Body of pancreas (tissue), 4 donors: Measurements from ENCODE around the gene TRMU. TPM values are rescaled to one million over a fixed set of nuclear protein-coding genes. Genes with fewer than 3 reads are reported as not detected.

Experiments used
- ATAC-seq: fragments of 150-250 bp; one replicate; pipeline ENCODE4 v1.9.1; 2016
- DNase-seq, 4 donors: peaks; one replicate each; pipeline ENCODE4 v3.0.0-alpha.2; 2019
- H3K27ac ChIP-seq, 4 donors: fragments of 200-600 bp; sonication (generic); 1 replicate in 3 of 4; 2 replicates in 1 of 4; pipeline versions ENCODE4 v1.5.1 to v1.6.1; 2016 to 2019; ENCODE audit warnings: mild to moderate bottlenecking in 1 of 4, mixed read lengths in 1 of 4, moderate library complexity in 1 of 4
- H3K27me3 ChIP-seq, 2 donors: fragments of 200-600 bp; sonication (generic); one replicate each; pipeline ENCODE4 v1.6.0; 2016; ENCODE audit warnings: mild to moderate bottlenecking in 1 of 2
- H3K36me3 ChIP-seq, 2 donors: fragments of 200-600 bp; sonication (generic); replicated peaks in 1 of 2; 2 replicates each; pipeline ENCODE4 v1.5.1; 2016; ENCODE audit warnings: low read depth in 2 of 2; ENCODE audit not compliant: insufficient read depth in 1 of 2
- H3K4me1 ChIP-seq: fragments of 200-600 bp; sonication (generic); one replicate; pipeline ENCODE4 v1.6.0; 2016
- H3K4me3 ChIP-seq, 2 donors: fragments of 200-600 bp; sonication (generic); 1 replicate in 1 of 2; 2 replicates in 1 of 2; pipeline ENCODE4 v1.5.1; 2016 to 2019
- H3K9me3 ChIP-seq, 3 donors: fragments of 200-600 bp; sonication (generic); 1 replicate in 2 of 3; 2 replicates in 1 of 3; pipeline ENCODE4 v1.5.1; 2016
- CTCF ChIP-seq, 7 experiments: fragments of 450-650 bp in 4 of 7; fragments of 200-600 bp in 3 of 7; sonication (generic) in 3 of 7; IDR thresholded peaks; one replicate each; pipeline ENCODE4 v1.5.1; 2016 to 2019; ENCODE audit warnings: antibody characterized with exemption in 7 of 7
- POLR2A ChIP-seq, 3 donors: fragments of 450-650 bp; IDR thresholded peaks; one replicate each; pipeline ENCODE4 v1.6.1; 2016; ENCODE audit warnings: antibody characterized with exemption in 3 of 3, mild to moderate bottlenecking in 2 of 3
- WGBS, 2 donors: methylation state at CpG; one replicate each; pipeline ENCODE4 v1.1.5; 2017; 5-methylcytosine and 5-hydroxymethylcytosine counted together
- intact Hi-C: fragments of 100-400 bp; cut with DNase I; formaldehyde crosslinking; loops from one replicate; pipeline ENCODE4 v1.15.1; 2023
- total RNA-seq, 2 donors: library from RNA; depleted of rRNA; stranded (reverse); fragments of >200 nt; gene quantifications; one replicate each; pipeline ENCODE4 v1.1.0, GENCODE V29; 2016

Gene TRMU
- total RNA-seq, 2 donors from 2014 or later = 34.2 to 43.5 TPM

GRCh38 chr22:46300491-46300890 lies 35.0 kb upstream of the TRMU start:
- H3K4me3 ChIP-seq = no peak overlapping the region
- H3K27ac ChIP-seq = no peak overlapping the region
- H3K4me1 ChIP-seq = peaks cover 18% of the 10 kb centered on the region
- TF ChIP-seq POLR2A (IDR thresholded peaks at IDR 0.05) (no peak), CTCF (IDR thresholded peaks at IDR 0.05) (no peak)
- intact Hi-C loops = no loop called here
- no peaks in the 10 kb centered on the region for H3K9me3 ChIP-seq
- DNase-seq = no peak
- H3K36me3 ChIP-seq = no peaks in the 10 kb centered on the region
- ATAC-seq = no peak
- H3K27me3 ChIP-seq = no peaks in the 10 kb centered on the region
- 87 to 94% methylated on average over 7 of the region's 7 CpGs for WGBS, 2 donors

DNA sequence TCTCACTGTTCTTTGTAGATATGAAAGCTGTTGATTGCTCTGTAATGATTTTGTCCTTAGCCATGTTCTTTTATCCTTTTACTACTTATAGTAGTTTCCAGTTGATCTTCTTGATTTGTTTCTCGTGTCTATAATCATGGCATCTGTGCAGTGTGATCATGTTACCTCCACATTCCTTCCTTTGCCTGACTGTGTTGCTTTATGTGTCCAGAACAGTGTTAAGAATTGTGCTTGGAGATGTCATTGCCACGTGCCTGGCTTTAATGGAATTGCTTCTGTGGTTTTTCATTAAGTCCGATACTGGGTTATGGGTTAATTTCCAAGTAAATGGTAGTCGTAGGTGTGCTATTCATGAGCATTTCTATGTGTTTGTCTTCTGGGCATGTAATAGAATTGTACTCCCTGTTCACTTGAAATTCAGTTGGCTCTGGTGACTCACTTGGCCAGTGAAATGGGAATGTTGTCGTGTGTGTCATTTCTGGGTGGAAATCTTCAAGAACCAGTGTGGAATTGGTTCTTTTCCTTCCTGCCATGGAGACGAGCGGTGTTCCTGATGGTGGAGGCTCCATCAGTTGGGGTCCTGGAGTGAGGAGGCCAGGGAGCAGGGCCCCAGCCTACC lies 32.1 kb upstream of the TRMU start:
- no peaks in the 10 kb centered on the region for H3K27me3 ChIP-seq
- no peaks in the 10 kb centered on the region for H3K4me1 ChIP-seq
- H3K27ac ChIP-seq = no peak overlapping the region
- H3K4me3 ChIP-seq = no peak overlapping the region
- no peak for DNase-seq
- H3K9me3 ChIP-seq = no peaks in the 10 kb centered on the region
- WGBS, 2 donors = 87 to 89% methylated on average over 5 to 7 of the region's 7 CpGs
- TF ChIP-seq CTCF (IDR thresholded peaks at IDR 0.05) (no peak), POLR2A (IDR thresholded peaks at IDR 0.05) (no peak)
- intact Hi-C loops = no loop called here
- no peaks in the 10 kb centered on the region for H3K36me3 ChIP-seq
- ATAC-seq = no peak

DNA sequence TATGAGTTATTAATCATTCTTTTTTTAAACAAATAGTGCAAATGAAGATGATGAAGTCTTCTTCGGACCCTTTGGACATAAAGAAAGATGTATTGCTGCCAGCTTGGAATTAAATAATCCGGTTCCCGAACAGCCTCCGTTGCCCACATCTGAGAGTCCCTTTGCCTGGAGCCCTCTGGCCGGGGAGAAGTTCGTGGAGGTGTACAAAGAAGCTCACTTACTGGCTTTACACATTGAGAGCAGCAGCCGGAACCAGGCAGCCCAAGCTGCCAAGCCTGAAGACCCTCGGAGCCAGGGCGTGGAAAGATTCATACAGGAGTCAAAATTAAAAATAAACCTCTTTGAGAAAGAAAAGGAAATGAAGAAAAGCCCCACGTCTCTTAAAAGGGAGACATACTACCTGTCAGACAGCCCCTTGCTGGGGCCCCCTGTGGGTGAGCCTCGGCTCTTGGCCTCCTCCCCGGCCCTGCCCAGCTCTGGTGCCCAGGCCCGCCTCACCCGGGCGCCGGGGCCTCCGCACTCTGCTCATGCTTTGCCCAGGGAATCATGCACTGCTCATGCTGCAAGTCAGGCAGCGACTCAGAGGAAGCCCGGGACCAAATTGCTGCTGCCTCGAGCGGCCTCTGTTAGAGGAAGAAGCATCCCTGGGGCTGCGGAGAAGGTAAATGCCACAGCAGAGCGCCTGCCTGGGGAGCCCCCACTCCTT lies 27.1 kb upstream of the TRMU start:
- intact Hi-C loops = no loop called here
- Histone ChIP-seq H3K4me1 (no peaks in the 10 kb centered on the region), H3K27ac (no peak overlapping the region), H3K4me3 (no peak overlapping the region), H3K27me3 (no peaks in the 10 kb centered on the region), H3K36me3 (no peaks in the 10 kb centered on the region), H3K9me3 (no peaks in the 10 kb centered on the region)
- DNase-seq (no peak), ATAC-seq (no peak)
- TF ChIP-seq POLR2A (IDR thresholded peaks at IDR 0.05) = no peak
- TF ChIP-seq CTCF (IDR thresholded peaks at IDR 0.05) = no peak
- 90 to 95% methylated on average over 16 to 20 of the region's 23 CpGs for WGBS, 2 donors

GRCh38 chr22:46309526-46310085 lies 25.9 kb upstream of the TRMU start:
- H3K4me3 ChIP-seq = no peak overlapping the region
- intact Hi-C loops = loop anchor here (5.0 kb wide), 1 partner anchor 187 kb away; no protein-coding TSS in a partner anchor
- no peaks in the 10 kb centered on the region for H3K9me3 ChIP-seq
- 93 to 97% methylated on average over 13 to 14 of the region's 15 CpGs for WGBS, 2 donors
- no peaks in the 10 kb centered on the region for H3K4me1 ChIP-seq
- no peaks in the 10 kb centered on the region for H3K36me3 ChIP-seq
- no peak for ATAC-seq
- no peaks in the 10 kb centered on the region for H3K27me3 ChIP-seq
- no peak for DNase-seq
- TF ChIP-seq CTCF (IDR thresholded peaks at IDR 0.05) (no peak), POLR2A (IDR thresholded peaks at IDR 0.05) (no peak)
- H3K27ac ChIP-seq = no peak overlapping the region
